ENCODE data around the gene HP. TPM values are rescaled to one million over a fixed set of nuclear protein-coding genes. Genes with fewer than 3 reads are reported as not detected.

HP gene
- total and polyA plus RNA-seq, 2 of the 13 experiments (the other 11 are each of a cell fraction or from before 2014, with no cell fraction given), result 387 to 524 TPM

DNA sequence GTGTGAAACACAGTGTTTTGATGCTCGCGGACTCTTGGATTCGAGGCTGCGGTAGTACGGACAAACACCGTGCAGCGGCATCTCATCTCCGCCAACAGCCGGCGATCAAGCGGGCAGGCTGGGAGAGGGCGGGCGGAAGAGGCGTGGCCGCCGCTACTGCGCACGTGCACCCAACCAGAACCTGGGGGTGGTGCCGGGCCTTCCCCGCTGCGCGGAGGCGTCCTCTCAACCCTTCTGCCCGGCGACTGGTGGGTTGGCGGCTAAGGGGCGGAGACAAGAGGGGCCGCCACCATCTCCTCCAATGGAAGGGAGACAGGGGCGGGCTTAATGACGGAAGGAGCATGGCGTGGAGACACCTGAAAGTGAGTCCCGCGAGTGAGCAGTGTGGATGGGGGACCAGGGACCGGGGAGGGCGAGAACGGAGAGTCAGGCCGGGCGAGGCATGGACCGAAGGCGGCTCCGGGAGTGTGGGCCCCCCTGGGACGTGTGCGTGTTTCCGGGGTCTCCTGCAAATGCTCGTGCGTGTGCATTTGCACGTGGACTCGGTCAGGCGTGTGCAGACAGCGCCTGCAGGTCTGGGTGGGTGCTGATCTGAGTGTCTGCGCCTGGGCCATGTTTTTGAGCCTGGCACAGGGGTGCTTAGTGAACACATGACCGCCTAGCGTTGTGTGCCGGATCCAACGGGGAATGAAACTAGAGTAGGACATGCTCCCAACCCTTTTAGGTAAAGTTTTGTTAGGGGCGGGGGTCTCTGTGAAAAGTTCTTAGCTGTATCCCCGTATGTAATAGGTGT, 45.7 kb upstream of the HP start, which contains the start of gene DHODH (continued):
- TF ChIP-seq MYPOP (CRISPR knock-in tag; IDR thresholded peaks at IDR 0.05) (no peak), ZBTB21 (CRISPR knock-in tag; IDR thresholded peaks at IDR 0.05) (no peak), ZNF143 (CRISPR knock-in tag; IDR thresholded peaks at IDR 0.05) (no peak), ZNF503 (CRISPR knock-in tag; IDR thresholded peaks at IDR 0.05) (no peak), PCBP1 (IDR thresholded peaks at IDR 0.05; ENCODE audit: borderline replicate concordance, low read depth, low read length) (peak; percentile 72; the same call in 1 of the 2 replicates), ZNF713 (CRISPR knock-in tag; IDR thresholded peaks at IDR 0.05) (peak; percentile 44; the same call in 1 of the 2 replicates), KDM5B (CRISPR knock-in tag; IDR thresholded peaks at IDR 0.05; ENCODE audit: borderline replicate concordance) (no peak; the same call in 1 of the 2 replicates), SNAPC2 (CRISPR knock-in tag; IDR thresholded peaks at IDR 0.05) (0 out of 2 replicates have a peak, but pooled peaks have one; percentile 2), ZNF296 (CRISPR knock-in tag; conservative IDR thresholded peaks at IDR 0.05) (no peak), ZBTB3 (CRISPR knock-in tag; IDR thresholded peaks at IDR 0.05; ENCODE audit: borderline replicate concordance, low read depth) (no peak), SRSF1 (optimal IDR thresholded peaks at IDR 0.05; ENCODE audit: low read depth, low read length) (peak; percentile 57), FOXM1 (CRISPR knock-in tag; IDR thresholded peaks at IDR 0.05) (no peak), ZNF354B (CRISPR knock-in tag; IDR thresholded peaks at IDR 0.05) (no peak), HNF1B (CRISPR knock-in tag; IDR thresholded peaks at IDR 0.05) (0 out of 2 replicates have a peak, but pooled peaks have one; percentile 23), ZBTB10 (CRISPR knock-in tag; IDR thresholded peaks at IDR 0.05; ENCODE audit: borderline replicate concordance) (no peak), ZBTB25 (CRISPR knock-in tag; IDR thresholded peaks at IDR 0.05) (no peak)
- TF ChIP-seq, protein P1, sequence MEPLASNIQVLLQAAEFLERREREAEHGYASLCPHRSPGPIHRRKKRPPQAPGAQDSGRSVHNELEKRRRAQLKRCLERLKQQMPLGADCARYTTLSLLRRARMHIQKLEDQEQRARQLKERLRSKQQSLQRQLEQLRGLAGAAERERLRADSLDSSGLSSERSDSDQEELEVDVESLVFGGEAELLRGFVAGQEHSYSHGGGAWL (CRISPR knock-in tag; IDR thresholded peaks at IDR 0.05), result peak; percentile 86; the same call in 1 of the 2 replicates
- TF ChIP-seq, protein P2, sequence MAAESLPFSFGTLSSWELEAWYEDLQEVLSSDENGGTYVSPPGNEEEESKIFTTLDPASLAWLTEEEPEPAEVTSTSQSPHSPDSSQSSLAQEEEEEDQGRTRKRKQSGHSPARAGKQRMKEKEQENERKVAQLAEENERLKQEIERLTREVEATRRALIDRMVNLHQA (CRISPR knock-in tag; IDR thresholded peaks at IDR 0.05), result no peak

Measured in HepG2 (cell line).